ENCODE results near the gene WWOX.

DNA sequence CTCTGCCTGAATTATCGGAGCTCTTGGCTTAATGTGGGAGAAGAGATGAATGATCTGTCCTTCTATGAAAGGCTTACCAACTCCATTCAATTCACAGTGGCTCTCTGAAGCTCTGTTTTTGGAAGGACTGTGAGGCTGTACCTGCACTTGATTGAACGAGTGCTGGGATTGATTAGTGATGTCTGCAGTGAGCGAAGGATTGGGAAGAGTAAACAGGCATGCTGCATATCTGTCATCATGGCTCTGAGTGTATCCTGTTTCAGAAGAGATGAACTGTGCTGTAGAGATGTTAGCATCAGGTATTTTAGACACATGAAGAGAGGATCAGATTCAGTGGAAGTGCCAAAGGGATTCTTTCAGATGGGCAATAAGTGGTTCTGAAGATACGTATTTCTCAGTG is 937.1 kb downstream of the WWOX start:
- TF ChIP-seq, protein P1, sequence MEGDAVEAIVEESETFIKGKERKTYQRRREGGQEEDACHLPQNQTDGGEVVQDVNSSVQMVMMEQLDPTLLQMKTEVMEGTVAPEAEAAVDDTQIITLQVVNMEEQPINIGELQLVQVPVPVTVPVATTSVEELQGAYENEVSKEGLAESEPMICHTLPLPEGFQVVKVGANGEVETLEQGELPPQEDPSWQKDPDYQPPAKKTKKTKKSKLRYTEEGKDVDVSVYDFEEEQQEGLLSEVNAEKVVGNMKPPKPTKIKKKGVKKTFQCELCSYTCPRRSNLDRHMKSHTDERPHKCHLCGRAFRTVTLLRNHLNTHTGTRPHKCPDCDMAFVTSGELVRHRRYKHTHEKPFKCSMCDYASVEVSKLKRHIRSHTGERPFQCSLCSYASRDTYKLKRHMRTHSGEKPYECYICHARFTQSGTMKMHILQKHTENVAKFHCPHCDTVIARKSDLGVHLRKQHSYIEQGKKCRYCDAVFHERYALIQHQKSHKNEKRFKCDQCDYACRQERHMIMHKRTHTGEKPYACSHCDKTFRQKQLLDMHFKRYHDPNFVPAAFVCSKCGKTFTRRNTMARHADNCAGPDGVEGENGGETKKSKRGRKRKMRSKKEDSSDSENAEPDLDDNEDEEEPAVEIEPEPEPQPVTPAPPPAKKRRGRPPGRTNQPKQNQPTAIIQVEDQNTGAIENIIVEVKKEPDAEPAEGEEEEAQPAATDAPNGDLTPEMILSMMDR (CRISPR knock-in tag; IDR thresholded peaks at IDR 0.05) = no peak
- TF ChIP-seq EZH2 (conservative IDR thresholded peaks at IDR 0.05; ENCODE audit: low read depth, low read length) = no peak
- TF ChIP-seq, protein P2, sequence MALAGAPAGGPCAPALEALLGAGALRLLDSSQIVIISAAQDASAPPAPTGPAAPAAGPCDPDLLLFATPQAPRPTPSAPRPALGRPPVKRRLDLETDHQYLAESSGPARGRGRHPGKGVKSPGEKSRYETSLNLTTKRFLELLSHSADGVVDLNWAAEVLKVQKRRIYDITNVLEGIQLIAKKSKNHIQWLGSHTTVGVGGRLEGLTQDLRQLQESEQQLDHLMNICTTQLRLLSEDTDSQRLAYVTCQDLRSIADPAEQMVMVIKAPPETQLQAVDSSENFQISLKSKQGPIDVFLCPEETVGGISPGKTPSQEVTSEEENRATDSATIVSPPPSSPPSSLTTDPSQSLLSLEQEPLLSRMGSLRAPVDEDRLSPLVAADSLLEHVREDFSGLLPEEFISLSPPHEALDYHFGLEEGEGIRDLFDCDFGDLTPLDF (CRISPR knock-in tag; IDR thresholded peaks at IDR 0.05) = no peak
- TF ChIP-seq MEIS1 (CRISPR knock-in tag; IDR thresholded peaks at IDR 0.05; ENCODE audit: borderline replicate concordance) = no peak
- TF ChIP-seq JUN (CRISPR knock-in tag; IDR thresholded peaks at IDR 0.05) = no peak
